ENCODE results near the gene ADAM22.

ADAM22 gene

GRCh38 chr7:88042803-88043202 lies 108.8 kb downstream of the ADAM22 start:
- DNase-seq, result no peak

- no peak for DNase-seq
Observed at GRCh38 chr7:88044069-88044468, 110.0 kb downstream of the ADAM22 start.

GRCh38 chr7:88046839-88047573 lies 113.0 kb downstream of the ADAM22 start:
- DNase-seq, result no peak

GRCh38 chr7:88057655-88058054 lies 123.6 kb downstream of the ADAM22 start:
- no peak for DNase-seq

- DNase-seq, result no peak
Observed at GRCh38 chr7:88062238-88062637, 128.2 kb downstream of the ADAM22 start.

- DNase-seq, result no peak
Observed at GRCh38 chr7:88069093-88069492, 135.0 kb downstream of the ADAM22 start.

GRCh38 chr7:88071994-88072714 lies 138.1 kb downstream of the ADAM22 start:
- no peak for DNase-seq

GRCh38 chr7:88072715-88073055 lies 138.6 kb downstream of the ADAM22 start:
- no peak for DNase-seq

- no peak for DNase-seq
Observed at GRCh38 chr7:88073626-88074025, 139.6 kb downstream of the ADAM22 start.

GRCh38 chr7:88075216-88075615 lies 141.2 kb downstream of the ADAM22 start:
- DNase-seq, result no peak

- DNase-seq, result no peak
Observed at GRCh38 chr7:88083883-88084282, 149.8 kb downstream of the ADAM22 start.

- no peak for DNase-seq
Observed at GRCh38 chr7:88089561-88089960, 155.5 kb downstream of the ADAM22 start.

- DNase-seq, result no peak
Observed at GRCh38 chr7:88090240-88090639, 156.2 kb downstream of the ADAM22 start.

- DNase-seq, result no peak
Observed at GRCh38 chr7:88090671-88091070, 156.6 kb downstream of the ADAM22 start.

GRCh38 chr7:88091988-88092675 lies 158.1 kb downstream of the ADAM22 start:
- no peak for DNase-seq

GRCh38 chr7:88092676-88092999 lies 158.6 kb downstream of the ADAM22 start:
- no peak for DNase-seq

GRCh38 chr7:88101769-88102168 lies 167.7 kb downstream of the ADAM22 start:
- no peak for DNase-seq

GRCh38 chr7:88102675-88103074 lies 168.6 kb downstream of the ADAM22 start:
- no peak for DNase-seq

- DNase-seq, result no peak
Observed at GRCh38 chr7:88104732-88105131, 170.7 kb downstream of the ADAM22 start.

GRCh38 chr7:88105231-88105630 lies 171.2 kb downstream of the ADAM22 start:
- no peak for DNase-seq

- DNase-seq, result no peak
Observed at GRCh38 chr7:88106434-88106833, 172.4 kb downstream of the ADAM22 start.

GRCh38 chr7:88109612-88110011 lies 175.6 kb downstream of the ADAM22 start:
- DNase-seq, result no peak

GRCh38 chr7:88111140-88111743 lies 177.2 kb downstream of the ADAM22 start:
- no peak for DNase-seq

GRCh38 chr7:88111954-88112471 lies 178.0 kb downstream of the ADAM22 start:
- no peak for DNase-seq

Data from activated CD4-positive, alpha-beta T cell treated with anti-CD3 and anti-CD28 coated beads for 1 hour (primary cell).